Liver (tissue), 9 donors: ENCODE results near the gene MICAL2. TPM values are rescaled to one million over a fixed set of nuclear protein-coding genes. Genes with fewer than 3 reads are reported as not detected.

ENCODE experiments used
- DNase-seq: peaks from one replicate; pipeline ENCODE4 v3.0.0-alpha.2; 2017; ENCODE audit warnings: low spot score
- H3K27ac ChIP-seq, 2 donors: one replicate each; pipeline ENCODE4 v1.7.0; 2013; ENCODE audit warnings: inconsistent platforms in 2 of 2, low read length in 2 of 2, control low read depth in 1 of 2, low read depth in 1 of 2, mild to moderate bottlenecking in 1 of 2
- H3K27me3 ChIP-seq, 4 donors: one replicate each; pipeline versions ENCODE4 v1.6.1 to v1.7.0; 2013; ENCODE audit warnings: low read length in 3 of 4, inconsistent platforms in 1 of 4, mild to moderate bottlenecking in 1 of 4, moderate library complexity in 1 of 4; ENCODE audit not compliant: control insufficient read depth in 4 of 4, insufficient read depth in 4 of 4
- H3K36me3 ChIP-seq, 4 donors: one replicate each; pipeline versions ENCODE4 v1.6.1 to v1.7.0; 2013; ENCODE audit warnings: low read length in 3 of 4, mild to moderate bottlenecking in 3 of 4, low read depth in 1 of 4, moderate library complexity in 1 of 4; ENCODE audit not compliant: control insufficient read depth in 4 of 4, insufficient read depth in 3 of 4
- H3K4me1 ChIP-seq, 4 donors: one replicate each; pipeline versions ENCODE4 v1.6.1 to v1.7.0; 2013; ENCODE audit warnings: low read length in 3 of 4, mild to moderate bottlenecking in 3 of 4, moderate library complexity in 1 of 4; ENCODE audit not compliant: control insufficient read depth in 4 of 4, insufficient read depth in 4 of 4
- H3K4me3 ChIP-seq, 3 donors: one replicate each; pipeline versions ENCODE4 v1.6.1 to v1.7.0; 2013; ENCODE audit warnings: low read length in 3 of 3, control low read depth in 1 of 3, low read depth in 1 of 3, mild to moderate bottlenecking in 1 of 3
- H3K9ac ChIP-seq, 2 donors: one replicate each; pipeline ENCODE4 v1.7.0; 2013; ENCODE audit warnings: low read length in 2 of 2, mild to moderate bottlenecking in 2 of 2, moderate library complexity in 2 of 2, control low read depth in 1 of 2, low read depth in 1 of 2
- H3K9me3 ChIP-seq, 4 donors: one replicate each; pipeline versions ENCODE4 v1.6.1 to v1.7.0; 2013; ENCODE audit warnings: low read length in 3 of 4; ENCODE audit not compliant: control insufficient read depth in 4 of 4
- ATF3 ChIP-seq: IDR thresholded peaks from 2 replicates; pipeline ENCODE4 v1.6.1; 2016; ENCODE audit warnings: antibody characterized with exemption
- CTCF ChIP-seq: fragments of 150-350 bp; IDR thresholded peaks from 2 replicates; pipeline ENCODE4 v1.5.1; 2017; ENCODE audit warnings: improper control_type of control experiment, low read depth, low read length; ENCODE audit not compliant: missing input control
- EGR1 ChIP-seq, 2 donors: IDR thresholded peaks; 2 replicates each; pipeline ENCODE4 v1.6.1; 2016 to 2018; ENCODE audit warnings: antibody characterized with exemption in 2 of 2, low read depth in 2 of 2
- FOXA1 ChIP-seq: IDR thresholded peaks from 2 replicates; pipeline ENCODE4 v1.6.1; 2016; ENCODE audit warnings: antibody characterized with exemption
- FOXA2 ChIP-seq: IDR thresholded peaks from 2 replicates; pipeline ENCODE4 v1.6.1; 2016; ENCODE audit warnings: antibody characterized with exemption
- GABPA ChIP-seq, 2 donors: IDR thresholded peaks in 1 of 2; conservative IDR thresholded peaks in 1 of 2; 2 replicates each; pipeline ENCODE4 v1.6.1; 2016; ENCODE audit warnings: antibody characterized with exemption in 2 of 2, mild to moderate bottlenecking in 1 of 2, moderate library complexity in 1 of 2
- HNF4A ChIP-seq, 2 donors: conservative IDR thresholded peaks; 2 replicates each; pipeline ENCODE4 v1.6.1; 2016; ENCODE audit warnings: antibody characterized with exemption in 2 of 2, mild to moderate bottlenecking in 2 of 2
- HNF4G ChIP-seq: IDR thresholded peaks from 2 replicates; pipeline ENCODE4 v1.6.1; 2016; ENCODE audit warnings: antibody characterized with exemption
- JUND ChIP-seq, 2 donors: IDR thresholded peaks; 2 replicates each; pipeline ENCODE4 v1.6.1; 2016; ENCODE audit warnings: antibody characterized with exemption in 2 of 2
- NR2F2 ChIP-seq: IDR thresholded peaks from 2 replicates; pipeline ENCODE4 v1.6.1; 2016; ENCODE audit warnings: antibody characterized with exemption
- RAD21 ChIP-seq, 2 donors: IDR thresholded peaks; 2 replicates each; pipeline ENCODE4 v1.6.1; 2016; ENCODE audit warnings: antibody characterized with exemption in 2 of 2, mild to moderate bottlenecking in 2 of 2
- RXRA ChIP-seq, 2 donors: IDR thresholded peaks; 2 replicates each; pipeline ENCODE4 v1.6.1; 2017 to 2018; ENCODE audit warnings: antibody characterized with exemption in 2 of 2, mild to moderate bottlenecking in 1 of 2
- SP1 ChIP-seq: IDR thresholded peaks from 2 replicates; pipeline ENCODE4 v1.6.1; 2018; ENCODE audit warnings: antibody characterized with exemption, mild to moderate bottlenecking
- TAF1 ChIP-seq: conservative IDR thresholded peaks from 2 replicates; pipeline ENCODE4 v1.6.1; 2016; ENCODE audit warnings: antibody characterized with exemption, mild to moderate bottlenecking
- YY1 ChIP-seq: IDR thresholded peaks from 2 replicates; pipeline ENCODE4 v1.6.1; 2016; ENCODE audit warnings: antibody characterized with exemption, mild to moderate bottlenecking
- ZBTB33 ChIP-seq: IDR thresholded peaks from 2 replicates; pipeline ENCODE4 v1.6.1; 2016; ENCODE audit warnings: antibody characterized with exemption
- WGBS: extraction: QIAGEN DNeasy Blood & Tissue Kit; methylation state at CpG from one replicate; pipeline ENCODE4 v1.1.7; 2013; 5-methylcytosine and 5-hydroxymethylcytosine counted together
- polyA plus RNA-seq, 2 donors: library from polyadenylated mRNA; stranded (reverse) in 1 of 2; unstranded in 1 of 2; fragments of 200-250 nt in 1 of 2; fragments of >200 nt in 1 of 2; fragmentation: Nextera tagmentation in 1 of 2; extraction: Ambion mirVana in 1 of 2; gene quantifications; one replicate each; pipeline versions ENCODE4 v1.2.1 to v1.2.3, GENCODE V29; 2013 to 2015
- total RNA-seq, 2 donors: library from RNA; depleted of rRNA; stranded (reverse); fragments of >200 nt; gene quantifications; one replicate each; pipeline ENCODE4 v1.2.3, GENCODE V29; 2014
- TF ChIP-seq, protein P1 (sequence below): IDR thresholded peaks from 2 replicates; pipeline ENCODE4 v1.6.1; 2016; ENCODE audit warnings: antibody characterized with exemption, mild to moderate bottlenecking
- TF ChIP-seq, protein P2 (sequence below): IDR thresholded peaks from 2 replicates; pipeline ENCODE4 v1.6.1; 2016; ENCODE audit warnings: antibody characterized with exemption
- donor health status: healthy.
- donor health status: healthy.
- donor health status: healthy.
- donor health status: healthy.
- donor health status: healthy.

Gene MICAL2
- total and polyA plus RNA-seq, 4 donors: 17.5 to 113 (median 42.9) TPM

DNA sequence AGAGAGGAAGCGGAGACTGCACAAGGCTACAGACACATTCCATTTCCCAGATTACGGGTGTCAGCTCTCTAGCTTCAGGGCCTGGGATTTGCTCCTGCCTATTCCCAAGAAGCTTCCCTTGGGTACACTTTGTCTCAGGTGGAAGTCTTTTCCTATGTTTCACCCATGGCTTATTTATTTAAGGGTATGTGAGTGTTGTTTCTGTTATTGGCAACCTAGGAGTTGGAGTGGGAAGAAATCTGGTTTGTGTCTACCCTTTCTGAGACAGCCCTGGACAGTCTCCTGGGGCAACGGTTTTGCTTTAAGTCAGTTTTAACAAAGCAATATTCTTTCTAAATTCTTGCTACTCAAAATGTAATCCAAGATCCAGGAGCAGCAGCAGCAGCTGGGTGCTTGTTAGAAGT lies 127.0 kb downstream of the MICAL2 start:
- Histone ChIP-seq H3K36me3 (no peaks in the 10 kb centered on the region), H3K4me3 (no peak overlapping the region), H3K9me3 (no peaks in the 10 kb centered on the region), H3K27me3 (no peaks in the 10 kb centered on the region), H3K27ac (no peak overlapping the region), H3K9ac (no peak overlapping the region), H3K4me1 (peaks cover 8 to 35% (median 27%) of the 10 kb centered on the region in 4 donors)
- no peak for DNase-seq
- 95% methylated on average over 3 of the region's 3 CpGs for WGBS
- TF ChIP-seq RAD21 (IDR thresholded peaks at IDR 0.05): no peak
- TF ChIP-seq YY1: no peak
- no peak for TF ChIP-seq HNF4G
- no peak for TF ChIP-seq NR2F2
- no peak for TF ChIP-seq ZBTB33
- TF ChIP-seq JUND (IDR thresholded peaks at IDR 0.05): no peak
- TF ChIP-seq FOXA1: no peak
- TF ChIP-seq GABPA (IDR thresholded peaks at IDR 0.05 in 1 of 2, conservative IDR thresholded peaks at IDR 0.05 in 1 of 2): no peak
- TF ChIP-seq HNF4A (conservative IDR thresholded peaks at IDR 0.05): no peak
- no peak for TF ChIP-seq FOXA2
- TF ChIP-seq RXRA (IDR thresholded peaks at IDR 0.05): no peak
- no peak for TF ChIP-seq ATF3
- no peak for TF ChIP-seq CTCF
- TF ChIP-seq, protein P1, sequence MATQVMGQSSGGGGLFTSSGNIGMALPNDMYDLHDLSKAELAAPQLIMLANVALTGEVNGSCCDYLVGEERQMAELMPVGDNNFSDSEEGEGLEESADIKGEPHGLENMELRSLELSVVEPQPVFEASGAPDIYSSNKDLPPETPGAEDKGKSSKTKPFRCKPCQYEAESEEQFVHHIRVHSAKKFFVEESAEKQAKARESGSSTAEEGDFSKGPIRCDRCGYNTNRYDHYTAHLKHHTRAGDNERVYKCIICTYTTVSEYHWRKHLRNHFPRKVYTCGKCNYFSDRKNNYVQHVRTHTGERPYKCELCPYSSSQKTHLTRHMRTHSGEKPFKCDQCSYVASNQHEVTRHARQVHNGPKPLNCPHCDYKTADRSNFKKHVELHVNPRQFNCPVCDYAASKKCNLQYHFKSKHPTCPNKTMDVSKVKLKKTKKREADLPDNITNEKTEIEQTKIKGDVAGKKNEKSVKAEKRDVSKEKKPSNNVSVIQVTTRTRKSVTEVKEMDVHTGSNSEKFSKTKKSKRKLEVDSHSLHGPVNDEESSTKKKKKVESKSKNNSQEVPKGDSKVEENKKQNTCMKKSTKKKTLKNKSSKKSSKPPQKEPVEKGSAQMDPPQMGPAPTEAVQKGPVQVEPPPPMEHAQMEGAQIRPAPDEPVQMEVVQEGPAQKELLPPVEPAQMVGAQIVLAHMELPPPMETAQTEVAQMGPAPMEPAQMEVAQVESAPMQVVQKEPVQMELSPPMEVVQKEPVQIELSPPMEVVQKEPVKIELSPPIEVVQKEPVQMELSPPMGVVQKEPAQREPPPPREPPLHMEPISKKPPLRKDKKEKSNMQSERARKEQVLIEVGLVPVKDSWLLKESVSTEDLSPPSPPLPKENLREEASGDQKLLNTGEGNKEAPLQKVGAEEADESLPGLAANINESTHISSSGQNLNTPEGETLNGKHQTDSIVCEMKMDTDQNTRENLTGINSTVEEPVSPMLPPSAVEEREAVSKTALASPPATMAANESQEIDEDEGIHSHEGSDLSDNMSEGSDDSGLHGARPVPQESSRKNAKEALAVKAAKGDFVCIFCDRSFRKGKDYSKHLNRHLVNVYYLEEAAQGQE: no peak
- no peak for TF ChIP-seq EGR1 (IDR thresholded peaks at IDR 0.05; ENCODE audit: low read depth in 2 of 2)
- no peak for TF ChIP-seq SP1
- TF ChIP-seq, protein P2, sequence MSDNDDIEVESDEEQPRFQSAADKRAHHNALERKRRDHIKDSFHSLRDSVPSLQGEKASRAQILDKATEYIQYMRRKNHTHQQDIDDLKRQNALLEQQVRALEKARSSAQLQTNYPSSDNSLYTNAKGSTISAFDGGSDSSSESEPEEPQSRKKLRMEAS: no peak
- TF ChIP-seq TAF1: no peak
